Hematopoietic multipotent progenitor cell treated with erythropoietin and hydrocortisone succinate and interleukin-3 and kit ligand, for 4 days (in vitro differentiated cells): ENCODE results near the gene STRBP.
A peak's percentile ranks its signal among the peaks of the same experiment; 100 is the strongest.
"Not testable (repeated sequence)": the region's sequence is repeated elsewhere in the genome, so short reads cannot be mapped to it uniquely, and the experiment has no call there.

ENCODE experiments used
- DNase-seq: peaks from one replicate; pipeline ENCODE4 v3.0.0-alpha.2; 2015

Gene STRBP

DNA sequence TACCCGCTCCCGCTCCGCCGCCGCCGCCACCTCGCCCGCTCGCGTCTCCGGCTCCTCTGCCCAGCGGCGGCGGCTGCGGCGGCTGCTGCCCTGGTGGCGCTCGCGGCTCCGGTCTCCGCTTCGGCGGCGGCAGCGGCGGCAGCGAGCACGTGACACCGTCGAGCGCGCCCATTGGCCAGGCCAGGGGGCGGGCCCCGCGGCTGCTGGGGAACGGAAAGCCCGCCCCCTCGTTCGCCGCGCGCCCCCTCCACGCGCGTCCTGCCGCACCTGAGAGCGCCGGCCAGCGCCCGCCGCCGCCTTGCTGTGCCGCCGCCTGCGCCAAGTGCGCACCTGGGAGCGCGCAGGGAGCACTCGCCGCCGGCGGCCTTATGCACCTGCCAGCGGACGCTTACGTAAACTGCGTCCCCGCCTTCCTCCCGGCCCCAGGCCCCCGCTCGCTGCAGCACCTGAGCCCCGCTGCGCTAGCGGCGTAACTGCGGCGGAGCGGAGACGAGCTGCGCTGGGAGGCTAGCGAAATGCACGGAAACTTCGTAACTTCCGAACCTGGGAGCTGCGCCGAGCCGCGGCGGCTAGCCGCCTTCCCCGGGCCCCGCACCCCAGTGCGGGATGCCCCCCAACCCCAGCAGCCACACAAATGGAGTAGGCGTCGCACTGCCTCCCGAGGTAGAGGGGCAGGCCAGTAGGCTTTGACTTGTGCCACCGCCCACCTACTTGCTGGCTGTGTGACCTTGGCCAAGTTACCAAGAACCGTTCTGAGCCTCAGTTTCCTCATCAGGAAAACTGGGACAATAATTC, at the start of gene STRBP:
TSS of gene STRBP (minus strand) at position 122 of the 795 bp plus-strand sequence. CDS start 84,452 bp downstream, outside the sequence.
- DNase-seq = peak; percentile 95

DNA sequence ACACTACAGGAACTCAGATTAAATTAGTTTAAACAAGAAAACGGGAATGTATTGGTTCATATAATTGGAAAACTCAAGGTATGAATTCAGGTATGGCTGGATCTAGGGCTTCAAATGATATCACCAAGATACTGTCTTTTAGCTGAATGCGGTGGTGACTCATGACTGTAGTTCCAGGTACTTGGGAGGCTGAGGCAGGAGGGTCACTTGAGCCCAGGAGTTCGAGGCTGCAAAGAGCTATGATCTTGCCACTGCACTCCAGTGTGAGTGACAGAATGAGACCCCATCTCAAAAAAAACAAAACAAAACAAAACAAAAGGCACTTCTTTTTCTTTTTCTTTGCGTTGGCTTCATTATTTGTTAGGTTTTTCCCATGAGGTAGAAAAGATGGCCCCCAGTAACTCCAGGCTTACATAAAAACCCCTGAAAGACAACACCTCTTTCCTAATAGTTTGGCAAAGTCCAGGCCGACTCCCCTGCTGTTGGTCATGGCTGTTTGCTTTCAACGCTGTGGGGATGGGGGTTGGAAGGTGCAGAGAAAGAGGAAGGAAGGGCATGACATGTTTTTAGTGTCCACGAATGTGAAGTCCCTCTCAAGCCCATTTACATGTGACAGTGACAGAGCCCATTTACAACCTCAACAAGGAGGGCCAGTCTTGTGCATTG, 47.8 kb upstream of the STRBP start:
- peak; percentile 85 for DNase-seq

DNA sequence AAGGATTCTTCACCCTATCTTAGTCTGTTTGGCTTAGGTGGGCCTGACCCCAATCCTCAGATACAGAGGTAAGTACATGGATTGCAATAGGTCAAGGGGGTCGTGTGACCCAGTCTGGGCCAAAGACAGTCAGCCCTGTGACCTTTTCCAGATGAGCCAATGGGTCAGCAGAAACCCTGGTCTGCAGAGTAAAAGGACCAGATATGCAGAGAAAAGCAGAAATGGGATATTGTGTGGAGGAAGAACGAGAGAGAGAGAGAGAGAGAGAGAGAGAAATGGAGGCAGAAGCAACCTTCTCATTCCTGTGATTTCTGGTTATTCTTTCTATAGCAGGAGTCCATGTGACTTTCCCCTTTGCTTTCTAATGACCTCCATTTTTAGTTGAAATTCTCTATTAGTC, 47.2 kb upstream of the STRBP start:
- no peak for DNase-seq

DNA sequence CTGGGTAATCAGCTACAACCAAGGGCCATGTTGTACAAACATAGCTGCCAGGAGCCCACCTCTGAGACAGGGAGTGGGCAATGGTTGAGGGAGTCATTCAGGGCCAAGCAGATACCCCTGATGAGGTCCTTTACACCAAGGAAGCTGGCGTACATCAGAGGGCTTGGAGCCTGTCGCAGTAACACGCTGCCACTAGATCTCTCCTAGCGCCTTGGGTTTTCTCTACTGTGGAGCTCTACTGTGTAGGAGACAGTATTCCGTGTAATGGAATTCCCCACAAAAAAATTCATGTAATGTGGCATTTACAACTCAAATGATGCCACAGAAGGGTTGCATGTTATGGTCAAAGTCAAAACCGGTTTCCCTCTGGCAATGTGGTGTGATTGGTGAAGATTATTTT, 46.2 kb upstream of the STRBP start:
- no peak for DNase-seq

DNA sequence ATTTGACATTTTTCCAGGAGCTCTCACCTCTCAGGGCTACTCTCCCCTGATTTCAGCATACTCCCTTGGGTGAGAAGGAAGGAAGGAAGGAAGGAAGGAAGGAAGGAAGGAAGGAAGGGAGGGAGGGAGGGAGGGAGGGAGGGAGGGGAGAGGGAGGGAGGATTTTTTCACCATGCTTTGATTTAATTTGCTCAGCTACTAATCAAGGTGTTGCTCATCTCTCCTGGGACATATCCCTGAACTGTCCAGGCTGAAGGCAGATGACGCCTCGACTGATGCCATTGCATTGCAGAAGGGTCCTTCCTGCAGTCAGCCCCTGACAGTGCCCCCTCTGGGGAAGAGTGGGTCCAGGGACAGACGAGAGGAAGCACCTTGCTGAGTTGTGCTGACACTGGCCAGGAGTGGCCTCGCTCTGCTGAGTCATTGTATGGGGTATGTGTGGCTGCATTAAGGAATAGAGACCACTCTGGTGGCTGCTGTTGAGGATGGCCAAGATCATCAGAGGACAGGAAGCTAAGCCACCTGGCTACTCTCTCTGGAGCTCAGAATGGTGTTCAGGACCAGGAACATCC, 44.0 kb upstream of the STRBP start:
- no peak for DNase-seq

DNA sequence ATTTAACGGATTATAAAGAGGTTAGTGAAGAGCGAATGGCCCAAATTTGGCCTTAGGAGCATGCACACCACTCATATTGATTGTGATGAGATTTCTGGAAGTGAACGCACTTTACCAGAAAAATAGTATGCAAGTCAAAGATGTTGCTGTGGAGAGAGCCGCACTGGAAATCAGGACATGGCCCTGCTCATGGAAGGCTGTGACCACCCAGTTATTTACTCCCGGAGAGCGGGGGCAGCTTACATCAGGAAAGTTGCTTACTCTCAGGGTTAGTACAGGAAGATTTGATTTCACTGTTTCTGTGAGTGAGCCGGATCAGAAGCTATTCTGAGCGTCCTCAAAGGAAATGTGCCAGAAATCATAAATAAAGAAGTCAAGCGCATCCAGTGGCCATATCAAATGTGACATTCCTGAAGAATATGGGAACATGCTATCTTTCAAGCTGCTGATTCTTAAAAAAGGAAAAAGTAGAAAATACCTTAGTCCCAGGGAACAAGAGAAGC, 42.9 kb upstream of the STRBP start:
- no peak for DNase-seq

DNA sequence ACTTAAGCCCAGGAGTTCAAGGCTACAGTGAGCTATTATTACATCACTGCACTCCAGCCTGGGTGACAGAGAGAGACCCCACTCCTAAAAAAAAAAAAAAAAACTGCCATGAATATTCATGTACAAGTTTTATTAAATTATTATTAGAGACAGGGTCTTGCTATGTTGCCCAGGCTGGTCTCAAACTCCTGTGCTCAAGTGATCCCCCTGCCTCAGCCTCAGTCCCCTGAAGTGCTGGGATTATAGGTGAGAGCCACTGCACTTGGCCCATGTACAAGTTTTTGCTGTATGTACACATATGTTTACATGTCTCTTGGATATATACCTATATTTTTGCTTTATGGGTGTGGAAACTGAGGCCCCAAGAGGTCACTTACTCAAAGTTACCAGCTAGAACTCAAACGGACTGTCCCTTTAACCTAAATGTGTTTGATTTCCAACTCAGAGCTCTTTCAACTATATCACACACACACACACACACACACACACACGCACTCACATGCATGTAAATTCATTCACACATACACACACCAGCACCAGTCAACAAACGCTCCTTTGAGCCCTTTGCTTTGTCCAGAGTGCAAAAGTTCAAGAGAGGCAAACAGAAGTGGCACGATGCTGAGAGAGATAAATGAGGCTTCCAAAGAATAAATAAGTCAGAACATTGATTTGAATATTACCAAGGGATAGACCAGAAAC, 42.3 kb upstream of the STRBP start:
- DNase-seq = no peak

DNA sequence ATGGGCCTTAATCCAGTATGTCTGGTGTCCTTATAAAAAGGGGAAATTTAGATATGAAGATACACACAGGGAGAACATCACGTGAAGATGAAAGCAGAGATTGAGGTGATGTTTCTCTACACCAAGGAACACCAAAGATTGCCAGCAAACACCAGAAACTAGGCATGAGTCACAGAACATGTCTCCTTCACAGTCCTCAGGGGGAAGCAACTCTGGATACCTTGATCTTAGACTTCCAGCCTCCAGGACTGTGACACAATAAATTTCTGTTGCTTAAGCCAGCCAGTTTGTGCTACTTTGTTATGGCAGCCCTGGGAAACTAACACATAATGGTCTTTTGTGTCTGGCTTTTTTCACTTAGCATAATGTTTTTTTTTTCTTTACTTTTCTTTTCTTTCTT, 41.2 kb upstream of the STRBP start:
- no peak for DNase-seq

DNA sequence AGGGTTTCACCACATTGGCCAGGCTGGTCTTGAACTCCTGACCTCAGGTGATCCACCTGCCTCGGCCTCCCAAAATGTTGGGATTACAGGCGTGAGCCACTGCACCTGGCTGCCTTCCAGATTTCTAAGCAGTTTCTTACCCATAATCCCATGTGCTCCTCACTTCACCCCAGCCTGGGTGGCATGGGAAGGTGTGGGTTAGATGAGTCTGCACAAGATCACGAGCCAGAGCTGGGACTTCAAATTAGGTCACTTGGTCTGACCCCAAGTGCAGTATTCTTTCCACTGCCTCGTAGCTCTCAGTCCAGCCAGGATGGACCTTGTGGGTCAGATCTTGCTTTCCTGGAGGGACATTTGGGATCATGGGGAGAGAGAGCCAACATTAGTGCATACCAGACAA, 37.5 kb upstream of the STRBP start:
- peak; percentile 42 for DNase-seq

DNA sequence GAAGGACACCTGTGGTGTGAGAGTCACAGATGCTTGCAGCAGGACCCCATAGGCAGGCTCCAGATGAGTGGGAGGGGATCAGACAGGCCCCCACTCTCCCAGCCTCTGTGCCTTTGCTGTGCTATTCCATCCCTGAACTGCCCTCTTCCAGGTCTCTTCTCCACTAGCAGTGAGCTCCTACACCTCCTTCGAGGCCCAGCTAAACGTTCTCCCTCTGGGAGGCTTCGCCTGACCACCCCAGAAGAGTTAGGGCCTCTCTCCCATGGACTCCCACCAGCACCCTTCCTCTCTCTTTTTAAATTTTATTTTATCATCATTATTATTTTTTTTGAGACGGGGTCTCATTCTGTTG, 35.9 kb upstream of the STRBP start:
- DNase-seq = no peak

DNA sequence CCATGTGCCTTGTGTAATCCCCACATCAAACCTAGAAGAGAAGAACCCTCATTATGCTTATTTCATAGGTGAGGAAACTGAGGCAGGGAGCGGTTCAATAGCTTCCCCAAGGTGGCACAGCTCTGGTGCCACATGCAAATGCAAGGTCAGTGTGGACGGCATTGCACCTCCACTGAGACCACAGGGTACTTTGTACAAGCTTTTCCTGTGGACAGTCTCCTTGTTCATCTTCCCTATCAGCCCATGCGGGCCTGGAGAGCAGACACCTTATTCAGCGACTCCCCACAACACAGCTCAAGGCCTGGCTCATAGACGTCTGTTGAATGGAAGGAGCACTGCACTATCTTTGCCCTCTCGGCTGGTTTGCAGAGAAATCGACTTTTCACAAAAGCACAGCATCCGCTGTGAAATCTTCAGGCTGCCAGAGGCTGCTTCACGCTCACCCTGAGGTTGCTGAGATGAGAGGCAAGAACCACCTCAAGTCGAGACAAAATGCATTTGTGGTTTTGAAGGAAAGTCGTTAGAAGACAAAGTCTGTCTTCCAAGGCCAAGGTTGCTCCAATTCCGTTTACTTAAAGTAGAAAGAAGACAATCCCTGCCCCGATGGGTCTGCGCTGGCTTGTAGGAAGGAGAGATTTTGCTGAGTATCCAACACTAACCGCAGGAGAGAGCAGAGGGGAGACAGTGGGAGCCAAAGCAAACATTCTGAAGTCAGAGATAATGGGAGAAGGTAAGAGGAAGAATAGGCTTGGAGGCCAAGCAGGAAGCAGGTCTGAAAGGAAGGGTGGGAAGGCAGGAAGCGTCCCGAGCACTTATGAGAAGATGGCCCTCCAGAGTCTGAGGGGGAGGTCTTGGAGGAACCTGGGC, 34.2 kb upstream of the STRBP start:
- peak; percentile 28 for DNase-seq

DNA sequence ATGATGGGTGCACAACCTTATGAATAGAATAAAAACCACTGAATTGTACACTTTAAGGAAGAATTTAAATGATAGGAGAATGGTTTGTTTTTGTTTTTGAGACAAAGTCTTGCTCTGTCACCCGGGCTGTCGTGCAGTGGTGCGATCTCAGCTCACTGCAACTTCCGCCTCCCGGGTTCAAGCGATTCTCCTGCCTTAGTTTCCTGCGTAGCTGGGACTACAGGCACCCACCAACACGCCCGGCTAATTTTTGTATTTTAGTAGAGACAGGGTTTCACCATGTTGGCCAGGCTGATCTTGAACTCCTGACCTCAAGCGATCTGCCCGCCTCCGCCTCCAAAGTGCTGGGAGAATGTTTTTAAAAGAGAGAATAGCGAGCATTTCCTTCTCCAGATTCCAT, 33.5 kb upstream of the STRBP start:
- not testable (repeated sequence) for DNase-seq

DNA sequence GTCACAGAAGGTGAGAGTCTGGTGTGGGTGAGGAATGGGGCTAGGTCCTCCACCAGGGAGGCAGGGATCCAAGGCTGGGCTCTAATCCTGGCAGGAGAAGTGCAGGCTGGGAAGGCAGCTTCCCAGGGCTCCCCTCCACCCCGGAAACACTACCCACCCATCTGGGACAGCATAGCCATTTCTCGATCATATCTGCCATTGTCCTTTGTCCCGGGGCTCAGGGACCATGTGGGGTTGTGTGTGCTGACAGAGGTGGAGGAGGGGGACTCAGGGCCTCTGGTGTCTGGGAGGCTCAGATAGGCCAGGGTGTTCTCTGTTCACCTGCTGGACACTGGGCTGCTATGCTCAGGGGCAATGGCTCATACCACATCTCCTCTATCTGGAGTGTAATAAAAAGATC, 32.2 kb upstream of the STRBP start:
- no peak for DNase-seq

DNA sequence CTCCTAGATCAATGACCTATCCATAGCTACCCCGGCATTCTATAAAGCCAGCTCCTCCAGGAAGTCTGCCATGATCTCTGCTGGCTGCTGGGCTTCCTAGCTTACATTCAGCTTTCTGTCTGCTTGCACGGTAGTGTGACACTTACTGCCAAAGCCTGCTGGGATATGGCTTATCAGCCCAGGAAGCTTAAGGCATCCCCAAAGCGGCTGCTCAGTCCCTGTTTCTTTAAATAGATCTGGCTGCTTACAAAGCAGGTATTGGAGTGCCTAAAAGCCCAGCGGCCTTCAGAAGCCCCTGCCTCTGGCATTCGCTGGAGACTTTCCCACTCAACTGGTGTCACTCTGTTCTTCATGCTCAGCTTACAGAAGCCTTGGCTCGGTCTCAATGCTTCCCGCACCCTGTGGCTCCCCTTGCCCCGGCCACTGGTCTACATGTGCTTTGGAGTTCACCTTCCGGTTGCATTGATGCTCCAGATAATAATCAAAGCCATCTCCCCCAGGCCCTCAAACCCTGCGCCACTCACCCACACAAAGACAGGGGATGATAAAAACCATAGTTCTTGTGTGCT, 31.3 kb upstream of the STRBP start:
- peak; percentile 43 for DNase-seq

DNA sequence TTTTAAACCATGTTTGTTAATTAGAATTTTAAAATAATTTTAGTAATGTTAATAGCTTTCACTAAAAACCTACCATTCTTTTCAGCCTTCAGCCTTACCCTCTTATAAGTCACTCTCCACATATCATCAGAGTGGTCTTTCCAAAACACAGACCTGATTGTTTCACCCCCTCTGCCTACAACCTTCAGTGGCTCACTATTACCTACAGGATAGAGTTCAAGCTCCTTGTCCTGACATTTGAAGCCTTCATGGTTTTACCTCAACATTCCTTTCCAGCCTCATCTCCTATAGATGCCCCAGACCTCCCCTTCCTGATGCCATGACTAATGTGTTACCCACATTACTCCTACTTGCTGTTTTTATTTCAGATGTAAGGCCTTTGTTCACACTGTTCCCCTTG, 27.8 kb upstream of the STRBP start:
- DNase-seq = no peak

DNA sequence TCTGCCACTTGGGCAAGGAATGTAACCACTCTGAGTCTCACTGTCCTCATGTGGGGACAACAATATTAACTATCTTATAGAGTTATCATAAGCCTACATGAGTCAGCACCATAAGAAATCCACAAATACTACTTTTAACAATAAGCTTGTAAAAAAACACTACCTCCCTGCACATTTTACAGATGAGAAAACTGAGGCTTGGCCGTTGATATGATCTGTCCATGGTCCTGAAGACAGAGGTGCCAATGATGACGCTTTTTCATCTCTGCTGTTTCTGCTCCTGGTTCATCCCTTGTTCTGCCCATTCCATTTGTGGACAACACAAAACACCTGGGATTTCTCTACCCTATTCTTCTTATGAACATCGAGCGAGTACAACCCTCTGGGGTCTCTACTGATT, 23.4 kb upstream of the STRBP start:
- no peak for DNase-seq

DNA sequence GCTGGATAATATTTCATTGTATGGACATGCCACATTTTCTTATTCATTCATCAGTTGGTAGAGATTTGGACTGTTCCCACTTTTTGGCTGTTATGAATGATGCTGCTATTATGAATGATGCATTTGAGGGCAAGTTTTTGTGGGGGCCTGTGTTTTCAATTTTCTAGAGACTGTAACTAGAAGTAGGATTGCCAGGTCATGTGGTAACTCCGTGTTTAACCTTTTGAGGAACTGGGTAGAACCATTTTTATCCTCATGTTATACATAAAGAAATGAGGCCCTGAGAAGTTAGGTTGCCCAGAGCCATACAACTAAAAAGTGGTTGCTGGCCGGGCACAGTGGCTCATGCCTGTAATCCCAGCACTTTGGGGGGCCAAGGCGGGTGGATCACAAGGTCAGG, 22.4 kb upstream of the STRBP start:
- no peak for DNase-seq

DNA sequence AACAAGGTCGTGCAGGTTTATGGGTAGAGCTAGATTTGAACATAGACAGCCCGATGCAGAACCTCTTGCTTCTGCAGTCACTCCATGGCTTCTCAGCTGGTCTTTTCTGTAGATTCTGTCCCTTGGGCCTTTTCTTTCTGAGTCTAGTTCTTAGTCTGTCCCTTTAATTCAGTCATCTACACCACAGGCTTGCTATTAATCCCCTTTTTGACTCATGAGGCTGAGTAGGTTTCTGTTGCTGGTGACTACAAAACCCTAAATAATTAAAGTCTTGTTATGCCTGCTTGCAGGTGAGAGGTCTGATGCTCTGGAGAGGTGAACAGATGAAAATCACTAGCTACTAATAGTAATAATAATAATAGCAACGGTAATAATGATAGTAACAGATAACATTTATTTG, 19.3 kb upstream of the STRBP start:
- DNase-seq = no peak

DNA sequence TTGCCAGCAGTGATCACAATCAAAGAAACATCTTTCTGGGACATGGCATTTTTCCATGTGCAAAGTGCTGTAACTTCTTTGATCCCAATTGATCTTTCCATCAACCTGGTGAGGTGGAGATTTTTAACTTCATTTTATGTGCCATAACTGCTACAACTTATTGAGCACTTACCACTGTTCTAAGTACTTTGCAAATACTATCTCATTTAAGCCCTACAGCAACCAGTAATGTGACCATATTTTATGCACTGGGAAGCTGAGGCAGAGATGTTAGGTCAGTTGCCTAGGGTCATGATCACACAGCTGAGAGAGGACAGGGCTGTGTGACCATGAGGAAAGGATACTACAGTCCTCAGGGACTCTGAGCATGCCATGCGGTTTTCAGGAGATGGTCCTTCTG, 17.9 kb upstream of the STRBP start:
- no peak for DNase-seq

DNA sequence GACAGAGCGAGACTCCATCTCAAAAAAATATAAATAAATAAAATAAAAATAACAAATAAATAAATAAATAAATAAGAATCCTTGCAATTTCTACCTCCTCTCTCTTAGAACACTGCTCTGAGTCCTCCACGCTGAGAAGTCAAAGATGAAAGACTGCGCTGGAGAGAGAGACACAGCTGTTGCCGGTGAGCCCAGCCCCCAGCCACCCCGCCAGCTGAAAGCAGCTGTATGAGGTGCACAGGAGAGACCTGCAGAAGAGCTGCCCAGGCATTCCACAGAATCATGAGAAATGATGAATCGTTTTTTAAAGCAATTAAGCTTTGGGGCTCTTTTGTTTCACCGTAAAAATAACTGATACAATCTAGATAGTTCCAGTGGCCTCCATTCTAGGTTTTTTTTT, 16.3 kb upstream of the STRBP start:
- DNase-seq = no peak

DNA sequence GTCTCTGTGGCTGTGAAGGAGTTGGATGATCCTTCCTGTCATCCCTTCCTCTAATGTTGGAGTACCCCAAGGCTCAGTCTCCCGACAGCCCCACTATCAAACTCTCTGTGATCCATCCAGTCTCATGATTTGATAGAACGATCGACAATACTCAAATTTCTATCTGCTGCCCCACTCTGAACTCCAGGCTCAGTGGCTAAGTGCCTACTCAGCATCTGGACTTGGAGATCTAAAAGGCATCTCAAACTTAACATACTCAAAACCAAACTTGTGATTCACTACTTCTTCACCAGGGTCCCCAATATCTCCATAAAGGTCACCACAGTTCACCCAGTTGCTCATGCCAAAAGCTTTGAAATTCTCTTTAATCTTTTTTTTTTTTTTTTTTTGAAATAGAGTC, 15.1 kb upstream of the STRBP start:
- no peak for DNase-seq

DNA sequence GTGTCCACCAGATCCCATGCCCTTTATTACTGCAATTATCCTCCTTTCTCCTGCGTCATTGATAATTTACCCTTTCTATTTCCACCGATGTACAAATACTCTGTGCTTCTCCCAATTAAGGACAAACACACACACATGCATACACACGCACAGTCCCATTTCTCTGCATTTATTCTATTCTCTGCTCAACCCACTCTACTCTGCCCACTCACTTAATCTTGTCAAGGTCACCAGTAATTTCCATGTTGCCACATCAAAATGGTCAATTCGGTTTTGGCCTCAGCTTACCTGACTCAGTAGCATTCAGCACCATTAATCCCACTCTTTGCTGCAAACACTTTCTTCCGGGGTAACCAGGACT, 14.6 kb upstream of the STRBP start:
- DNase-seq = no peak
